CD4-positive, alpha-beta T cell (primary cell): Measurements from ENCODE around the gene CFAP100. TPM values are rescaled to one million over a fixed set of nuclear protein-coding genes. Genes with fewer than 3 reads are reported as not detected.

Experiments used
- ATAC-seq: fragments of 200-7000 bp; cut with Tn5 transposase; one replicate; pipeline ENCODE4 v1.10.0; 2022; ENCODE audit warnings: mild to moderate bottlenecking; ENCODE audit not compliant: poor library complexity
- CTCF ChIA-PET: fragments of 350-600 bp; sonication (Branson Sonifier 250); formaldehyde crosslinking; loops from one replicate; lab custom pipeline; 2021; ENCODE audit warnings: antibody characterized with exemption, inconsistent platforms; lab: Charles Lee
- POLR2A ChIA-PET: fragments of 350-600 bp; sonication (Branson Sonifier 250); formaldehyde crosslinking; loops from one replicate; lab custom pipeline; 2021; ENCODE audit warnings: antibody characterized with exemption, inconsistent platforms; lab: Charles Lee
- DNase-seq, 14 experiments: peaks; one replicate each; pipeline ENCODE4 v3.0.0-alpha.2; 2013 to 2020; ENCODE audit warnings: mixed read lengths in 2 of 14
- H3K27ac ChIP-seq, 2 donors: one replicate each; pipeline versions ENCODE4 v1.5.1 to v1.7.0; 2013; ENCODE audit warnings: low read length in 2 of 2, low read depth in 1 of 2, mild to moderate bottlenecking in 1 of 2
- H3K27me3 ChIP-seq, 2 experiments: 1 replicate in 1 of 2; 2 replicates in 1 of 2; pipeline versions ENCODE4 v1.6.1 to v1.7.0; 2013; ENCODE audit warnings: low read length in 2 of 2, control low read depth in 1 of 2, mild to moderate bottlenecking in 1 of 2, moderate library complexity in 1 of 2; ENCODE audit not compliant: insufficient read depth in 2 of 2, control insufficient read depth in 1 of 2
- H3K36me3 ChIP-seq: one replicate; pipeline ENCODE4 v1.6.1; 2013; ENCODE audit warnings: low read length, control low read depth; ENCODE audit not compliant: insufficient read depth
- H3K4me1 ChIP-seq: one replicate; pipeline ENCODE4 v1.6.1; 2013; ENCODE audit warnings: low read length, control low read depth; ENCODE audit not compliant: insufficient read depth
- H3K4me3 ChIP-seq: one replicate; pipeline ENCODE4 v1.5.1; 2013; ENCODE audit warnings: mild to moderate bottlenecking, low read length, moderate library complexity
- H3K9me3 ChIP-seq, 2 experiments: 1 replicate in 1 of 2; 2 replicates in 1 of 2; pipeline versions ENCODE4 v1.6.1 to v1.7.0; 2013; ENCODE audit warnings: low read length in 2 of 2, mild to moderate bottlenecking in 2 of 2, control low read depth in 1 of 2, moderate library complexity in 1 of 2; ENCODE audit not compliant: control insufficient read depth in 1 of 2, insufficient read depth in 1 of 2
- H3K27ac Mint-ChIP-seq: one replicate; pipeline ENCODE4 v1.8.0; 2020; ENCODE audit warnings: mixed read lengths
- H3K27me3 Mint-ChIP-seq: one replicate; pipeline ENCODE4 v1.8.0; 2021; ENCODE audit warnings: mixed read lengths
- H3K36me3 Mint-ChIP-seq: one replicate; pipeline ENCODE4 v1.8.0; 2021; ENCODE audit warnings: low read depth, mixed read lengths
- H3K4me1 Mint-ChIP-seq: one replicate; pipeline ENCODE4 v1.8.0; 2021; ENCODE audit warnings: low read depth, mixed read lengths
- H3K4me3 Mint-ChIP-seq: one replicate; pipeline ENCODE4 v1.8.0; 2020; ENCODE audit warnings: mild to moderate bottlenecking, mixed read lengths
- H3K9me3 Mint-ChIP-seq: one replicate; pipeline ENCODE4 v1.8.0; 2020; ENCODE audit warnings: mixed read lengths
- intact Hi-C, 2 experiments: fragments of 100-400 bp; cut with DNase I in 1 of 2; cut with micrococcal nuclease in 1 of 2; formaldehyde crosslinking; loops; one replicate each; pipeline versions ENCODE4 v1.15.1 to v1.9.0; 2023 to 2025; cut with DNase I, micrococcal nuclease
- total RNA-seq, 174 experiments: library from RNA in 2 of 174; stranded (reverse) in 2 of 174; gene quantifications; one replicate each; pipeline ENCODE4 v1.2.3 and lab custom pipeline; 2021 to 2026
- TF ChIP-seq, protein P1 (sequence below): fragments of 200-600 bp; IDR thresholded peaks from one replicate; pipeline ENCODE4 v1.8.0; 2022; ENCODE audit warnings: antibody characterized with exemption, mild to moderate bottlenecking

CFAP100 gene
- total RNA-seq, 2 experiments from 2014 or later, result not detected

DNA sequence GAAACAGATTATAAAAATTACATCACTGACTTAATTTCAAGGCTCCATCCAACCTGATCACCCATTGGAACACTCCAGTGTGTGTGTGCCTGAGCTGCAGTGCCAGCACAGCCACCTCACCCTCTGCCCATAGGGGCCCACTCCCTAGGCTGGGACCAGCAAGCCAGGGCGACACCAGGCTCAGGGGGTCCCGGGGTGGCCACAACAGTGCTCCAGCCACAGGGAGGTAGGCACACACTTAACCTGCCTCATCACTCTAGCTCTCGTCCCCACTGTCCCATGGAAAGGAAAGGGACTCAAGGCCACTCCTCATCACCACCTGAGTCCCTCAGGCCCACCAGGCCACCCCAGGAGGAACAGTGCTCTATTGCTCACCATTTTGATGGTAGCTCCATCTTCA is 56.0 kb downstream of the CFAP100 start:
- no peak for ATAC-seq
- ChIA-PET CTCF (no interaction called here), POLR2A (no interaction called here)
- Histone ChIP-seq H3K4me1 (no peaks in the 10 kb centered on the region), H3K9me3 (no peaks in the 10 kb centered on the region), H3K27ac (no peak overlapping the region), H3K27me3 (no peaks in the 10 kb centered on the region), H3K36me3 (peaks cover 62% of the 10 kb centered on the region), H3K4me3 (no peak overlapping the region)
- no peaks in the 10 kb centered on the region for H3K4me1 Mint-ChIP-seq
- no peak overlapping the region for H3K27ac Mint-ChIP-seq
- H3K27me3 Mint-ChIP-seq, result no peaks in the 10 kb centered on the region
- no peak overlapping the region for H3K4me3 Mint-ChIP-seq
- H3K9me3 Mint-ChIP-seq, result no peaks in the 10 kb centered on the region
- TF ChIP-seq, protein P1, sequence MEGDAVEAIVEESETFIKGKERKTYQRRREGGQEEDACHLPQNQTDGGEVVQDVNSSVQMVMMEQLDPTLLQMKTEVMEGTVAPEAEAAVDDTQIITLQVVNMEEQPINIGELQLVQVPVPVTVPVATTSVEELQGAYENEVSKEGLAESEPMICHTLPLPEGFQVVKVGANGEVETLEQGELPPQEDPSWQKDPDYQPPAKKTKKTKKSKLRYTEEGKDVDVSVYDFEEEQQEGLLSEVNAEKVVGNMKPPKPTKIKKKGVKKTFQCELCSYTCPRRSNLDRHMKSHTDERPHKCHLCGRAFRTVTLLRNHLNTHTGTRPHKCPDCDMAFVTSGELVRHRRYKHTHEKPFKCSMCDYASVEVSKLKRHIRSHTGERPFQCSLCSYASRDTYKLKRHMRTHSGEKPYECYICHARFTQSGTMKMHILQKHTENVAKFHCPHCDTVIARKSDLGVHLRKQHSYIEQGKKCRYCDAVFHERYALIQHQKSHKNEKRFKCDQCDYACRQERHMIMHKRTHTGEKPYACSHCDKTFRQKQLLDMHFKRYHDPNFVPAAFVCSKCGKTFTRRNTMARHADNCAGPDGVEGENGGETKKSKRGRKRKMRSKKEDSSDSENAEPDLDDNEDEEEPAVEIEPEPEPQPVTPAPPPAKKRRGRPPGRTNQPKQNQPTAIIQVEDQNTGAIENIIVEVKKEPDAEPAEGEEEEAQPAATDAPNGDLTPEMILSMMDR, result no peak
- H3K36me3 Mint-ChIP-seq, result peaks cover 85% of the 10 kb centered on the region
- no peak for DNase-seq
- intact Hi-C loops, result no loop called here

- peaks cover 2% of the 10 kb centered on the region for H3K4me1 Mint-ChIP-seq
- Histone ChIP-seq H3K9me3 (no peaks in the 10 kb centered on the region), H3K4me3 (no peak overlapping the region), H3K27ac (no peak overlapping the region), H3K4me1 (no peaks in the 10 kb centered on the region), H3K27me3 (no peaks in the 10 kb centered on the region), H3K36me3 (peaks cover 70% of the 10 kb centered on the region)
- intact Hi-C loops, result no loop called here
- CTCF ChIA-PET, result no interaction called here
- peaks cover 85% of the 10 kb centered on the region for H3K36me3 Mint-ChIP-seq
- no peaks in the 10 kb centered on the region for H3K27me3 Mint-ChIP-seq
- DNase-seq, result no peak
- no peak overlapping the region for H3K4me3 Mint-ChIP-seq
- POLR2A ChIA-PET, result no interaction called here
- ATAC-seq, result no peak
- no peak overlapping the region for H3K27ac Mint-ChIP-seq
- no peaks in the 10 kb centered on the region for H3K9me3 Mint-ChIP-seq
- TF ChIP-seq, protein P1, result no peak
These were observed 56.8 kb downstream of the CFAP100 start for GRCh38 chr3:126451511-126451910.

- ATAC-seq, result no peak
- no peak overlapping the region for H3K4me3 ChIP-seq
- H3K27ac ChIP-seq, result no peak overlapping the region
- TF ChIP-seq, protein P1, result no peak
- no peaks in the 10 kb centered on the region for H3K9me3 ChIP-seq
- Mint-ChIP-seq H3K27me3 (no peaks in the 10 kb centered on the region), H3K4me3 (no peak overlapping the region), H3K4me1 (peaks cover 7% of the 10 kb centered on the region), H3K36me3 (peaks cover 87% of the 10 kb centered on the region), H3K27ac (no peak overlapping the region), H3K9me3 (no peaks in the 10 kb centered on the region)
- H3K36me3 ChIP-seq, result peaks cover 77% of the 10 kb centered on the region
- ChIA-PET CTCF (no interaction called here), POLR2A (interaction anchor here (0.6 kb wide), 1 partner anchor 24 kb away, joined by 3 read pairs; the partner anchor contains the start of gene ZXDC)
- H3K4me1 ChIP-seq, result no peaks in the 10 kb centered on the region
- DNase-seq, result no peak
- H3K27me3 ChIP-seq, result no peaks in the 10 kb centered on the region
- intact Hi-C loops, result no loop called here
These were observed 57.5 kb downstream of the CFAP100 start for GRCh38 chr3:126452213-126452612.
